GM21825 (cell line): Measurements from ENCODE around the gene SNRPB.
"Not testable (repeated sequence)": the region's sequence is repeated elsewhere in the genome, so short reads cannot be mapped to it uniquely, and the experiment has no call there.

Source experiments
- ATAC-seq: cut with Tn5 transposase; IDR thresholded peaks from one replicate; pipeline ENCODE4 v1.9.1; 2021; ENCODE audit warnings: mild to moderate bottlenecking, moderate library complexity; ENCODE audit not compliant: unreplicated experiment

SNRPB gene

GRCh38 chr20:2470423-2471193, at the start of gene SNRPB:
Gene SNRPB (minus strand): TSS chr20:2470789. CDS start chr20:2470690, 99 bp downstream.
- ATAC-seq: peak; percentile 95

- no peak for ATAC-seq
Observed at GRCh38 chr20:2519115-2519809, 48.7 kb upstream of the SNRPB start.

GRCh38 chr20:2518558-2518957, 48.0 kb upstream of the SNRPB start:
- no peak for ATAC-seq

GRCh38 chr20:2518096-2518495, 47.5 kb upstream of the SNRPB start:
- ATAC-seq: no peak

- no peak for ATAC-seq
Observed at GRCh38 chr20:2516399-2516798, 45.8 kb upstream of the SNRPB start.

- ATAC-seq: no peak
Observed at GRCh38 chr20:2515203-2515602, 44.6 kb upstream of the SNRPB start.

GRCh38 chr20:2509794-2510193, 39.2 kb upstream of the SNRPB start:
- no peak for ATAC-seq

GRCh38 chr20:2509468-2509781, 38.8 kb upstream of the SNRPB start:
- ATAC-seq: no peak

- ATAC-seq: peak; percentile 93
Observed at GRCh38 chr20:2508631-2509467, 38.3 kb upstream of the SNRPB start, which contains the start of gene ZNF343. Gene ZNF343 (minus strand): TSS chr20:2508915. CDS start chr20:2493895, 15,020 bp downstream.

GRCh38 chr20:2507875-2508630, 37.5 kb upstream of the SNRPB start:
- peak; percentile 4 for ATAC-seq

GRCh38 chr20:2507464-2507863, 36.9 kb upstream of the SNRPB start:
- no peak for ATAC-seq

- not testable (repeated sequence) for ATAC-seq
Observed at GRCh38 chr20:2506426-2506825, 35.8 kb upstream of the SNRPB start.

GRCh38 chr20:2504803-2505202, 34.2 kb upstream of the SNRPB start:
- not testable (repeated sequence) for ATAC-seq

GRCh38 chr20:2502808-2503384, 32.3 kb upstream of the SNRPB start:
- not testable (repeated sequence) for ATAC-seq

GRCh38 chr20:2485661-2486060, 15.1 kb upstream of the SNRPB start:
- no peak for ATAC-seq

GRCh38 chr20:2485080-2485479, 14.5 kb upstream of the SNRPB start:
- no peak for ATAC-seq

GRCh38 chr20:2483504-2483903, 12.9 kb upstream of the SNRPB start:
- ATAC-seq: no peak

- no peak for ATAC-seq
Observed at GRCh38 chr20:2480381-2480780, 9.8 kb upstream of the SNRPB start.

- ATAC-seq: no peak
Observed at GRCh38 chr20:2476742-2477615, 6.4 kb upstream of the SNRPB start.
